ENCODE results near the gene NKD1.

GRCh38 chr16:50618238-50618918, 70.2 kb downstream of the NKD1 start:
- no peak for TF ChIP-seq CTCF (IDR thresholded peaks at IDR 0.05)
- no peak for TF ChIP-seq EZH2 (IDR thresholded peaks at IDR 0.05; ENCODE audit: borderline replicate concordance, insufficient read depth, low read depth, low read length, poor library complexity, severe bottlenecking)
